OCI-M1 (cell line): ENCODE data around the gene KCP.

Source experiments
- DNase-seq: peaks from one replicate; lab custom pipeline; 2025; lab: John Stamatoyannopoulos, UW

The KCP gene

GRCh38 chr7:128855559-128855958 is 55.0 kb downstream of the KCP start:
- DNase-seq, result peak; percentile 3

GRCh38 chr7:128854396-128854795 is 56.1 kb downstream of the KCP start:
- DNase-seq, result no peak

- no peak for DNase-seq
These were observed 56.7 kb downstream of the KCP start for GRCh38 chr7:128853799-128854198.

GRCh38 chr7:128852537-128853254 is 57.8 kb downstream of the KCP start:
- no peak for DNase-seq

GRCh38 chr7:128849804-128850490 is 60.6 kb downstream of the KCP start:
- no peak for DNase-seq

GRCh38 chr7:128849156-128849515 is 61.4 kb downstream of the KCP start:
- no peak for DNase-seq

GRCh38 chr7:128848289-128849155 is 62.0 kb downstream of the KCP start:
- DNase-seq, result no peak

GRCh38 chr7:128847721-128848211 is 62.7 kb downstream of the KCP start:
- DNase-seq, result no peak

- no peak for DNase-seq
These were observed 63.6 kb downstream of the KCP start for GRCh38 chr7:128846781-128847444.

GRCh38 chr7:128845987-128846386 is 64.5 kb downstream of the KCP start:
- DNase-seq, result no peak

- no peak for DNase-seq
These were observed 65.0 kb downstream of the KCP start for GRCh38 chr7:128845475-128845874.

- DNase-seq, result no peak
These were observed 65.7 kb downstream of the KCP start for GRCh38 chr7:128844777-128845311.

GRCh38 chr7:128843938-128844621 is 66.4 kb downstream of the KCP start:
- no peak for DNase-seq

- DNase-seq, result no peak
These were observed 67.6 kb downstream of the KCP start for GRCh38 chr7:128842674-128843641.

- DNase-seq, result peak; percentile 55
These were observed 68.4 kb downstream of the KCP start for GRCh38 chr7:128841921-128842673.

GRCh38 chr7:128841171-128841690 is 69.3 kb downstream of the KCP start:
- no peak for DNase-seq

- no peak for DNase-seq
These were observed 70.0 kb downstream of the KCP start for GRCh38 chr7:128840326-128841170.

- no peak for DNase-seq
These were observed 70.7 kb downstream of the KCP start for GRCh38 chr7:128839751-128840177.
